IMR-90 (cell line): ENCODE data around the gene COL23A1. TPM values are rescaled to one million over a fixed set of nuclear protein-coding genes. Genes with fewer than 3 reads are reported as not detected.

ENCODE experiments used
- ATAC-seq: fragments of 200-7000 bp; cut with Tn5 transposase; 2 replicates; pipeline ENCODE4 v1.9.1; 2020; ENCODE audit warnings: low read depth, mild to moderate bottlenecking, moderate library complexity
- BruUV-seq: library from RNA; stranded (reverse); fragments of 400-500 nt; replicated peaks from 2 replicates; lab custom pipeline; 2021; lab: Mats Ljungman, UMichigan
- CTCF ChIA-PET: fragments of 300-600 bp; formaldehyde crosslinking; extraction: SDS; loops from one replicate; lab custom pipeline; 2021; ENCODE audit warnings: antibody characterized with exemption; lab: Yijun Ruan, JAX
- POLR2A ChIA-PET: fragments of 300-600 bp; sonication (Branson Sonifier 250); formaldehyde crosslinking; loops from one replicate; lab custom pipeline; 2022; ENCODE audit warnings: antibody characterized with exemption; ENCODE audit not compliant: unreplicated experiment; lab: Charles Lee
- DNase-seq: peaks from one replicate; pipeline ENCODE4 v3.0.0; 2013
- H2AFZ ChIP-seq: replicated peaks from 2 replicates; pipeline ENCODE3; 2013; ENCODE audit warnings: low read length, mild to moderate bottlenecking; ENCODE audit not compliant: poor library complexity
- H2AK5ac ChIP-seq: 2 replicates; pipeline ENCODE4 v1.6.1; 2013; ENCODE audit warnings: low read depth, low read length, inconsistent platforms
- H2AK9ac ChIP-seq: replicated peaks from 2 replicates; pipeline ENCODE3; 2013; ENCODE audit warnings: mild to moderate bottlenecking, low read depth, low read length, moderate library complexity; ENCODE audit not compliant: poor library complexity
- H2BK120ac ChIP-seq: 2 replicates; pipeline ENCODE4 v1.6.1; 2013; ENCODE audit warnings: low read depth, low read length, inconsistent platforms
- H2BK15ac ChIP-seq: 3 replicates; pipeline ENCODE4 v1.6.1; 2013; ENCODE audit warnings: low read depth, low read length, inconsistent platforms
- H2BK20ac ChIP-seq: 2 replicates; pipeline ENCODE4 v1.6.1; 2013; ENCODE audit warnings: low read depth, mild to moderate bottlenecking, inconsistent platforms, low read length, moderate library complexity
- H2BK5ac ChIP-seq: 2 replicates; pipeline ENCODE4 v1.6.1; 2013; ENCODE audit warnings: mild to moderate bottlenecking, low read depth, low read length, inconsistent platforms; ENCODE audit not compliant: poor library complexity, severe bottlenecking
- H3K14ac ChIP-seq: replicated peaks from 2 replicates; pipeline ENCODE4 v1.6.1; 2013; ENCODE audit warnings: low read depth, low read length, inconsistent platforms
- H3K18ac ChIP-seq: 2 replicates; pipeline ENCODE4 v1.6.1; 2013; ENCODE audit warnings: low read depth, low read length, control low read depth
- H3K23ac ChIP-seq: 2 replicates; pipeline ENCODE4 v1.6.1; 2013; ENCODE audit warnings: low read depth, low read length, inconsistent platforms
- H3K27ac ChIP-seq: 2 replicates; pipeline ENCODE4 v1.5.1; 2013; ENCODE audit warnings: mild to moderate bottlenecking, control low read depth, low read length; ENCODE audit not compliant: insufficient read depth
- H3K27me3 ChIP-seq: 2 replicates; pipeline ENCODE4 v1.6.1; 2013; ENCODE audit warnings: low read length; ENCODE audit not compliant: control insufficient read depth, insufficient read depth
- H3K36me3 ChIP-seq: 2 replicates; pipeline ENCODE4 v1.6.1; 2013; ENCODE audit warnings: low read length, mixed read lengths; ENCODE audit not compliant: control insufficient read depth, insufficient read depth
- H3K4ac ChIP-seq: 2 replicates; pipeline ENCODE4 v1.6.1; 2013; ENCODE audit warnings: low read depth, low read length, inconsistent platforms
- H3K4me1 ChIP-seq: 2 replicates; pipeline ENCODE4 v1.6.1; 2013; ENCODE audit warnings: low read length, mixed read lengths; ENCODE audit not compliant: control insufficient read depth, insufficient read depth
- H3K4me2 ChIP-seq: 2 replicates; pipeline ENCODE4 v1.6.1; 2013; ENCODE audit warnings: low read depth, mild to moderate bottlenecking, control low read depth, low read length, moderate library complexity
- H3K4me3 ChIP-seq: 2 replicates; pipeline ENCODE4 v1.5.1; 2013; ENCODE audit warnings: low read depth, mild to moderate bottlenecking, control low read depth, low read length, moderate library complexity; ENCODE audit not compliant: insufficient read depth
- H3K56ac ChIP-seq: 2 replicates; pipeline ENCODE4 v1.6.1; 2013; ENCODE audit warnings: low read length, inconsistent platforms; ENCODE audit not compliant: insufficient read depth; ENCODE audit errors: extremely low read depth
- H3K79me1 ChIP-seq, 2 experiments: 2 replicates each; pipeline ENCODE4 v1.6.1; 2013; ENCODE audit warnings: low read length in 2 of 2, inconsistent platforms in 1 of 2, low read depth in 1 of 2
- H3K9ac ChIP-seq: 2 replicates; pipeline ENCODE4 v1.6.1; 2013; ENCODE audit warnings: low read depth, low read length, control low read depth
- H3K9me1 ChIP-seq: 2 replicates; pipeline ENCODE4 v1.6.1; 2013; ENCODE audit warnings: low read length, inconsistent platforms; ENCODE audit not compliant: insufficient read depth
- H3K9me3 ChIP-seq: 2 replicates; pipeline ENCODE4 v1.6.1; 2013; ENCODE audit warnings: low read length; ENCODE audit not compliant: control insufficient read depth, insufficient read depth
- H4K20me1 ChIP-seq: 2 replicates; pipeline ENCODE4 v1.6.1; 2013; ENCODE audit warnings: low read length, inconsistent platforms; ENCODE audit not compliant: insufficient read depth
- H4K5ac ChIP-seq: 2 replicates; pipeline ENCODE4 v1.6.1; 2013; ENCODE audit warnings: mild to moderate bottlenecking, low read depth, low read length, control low read depth
- H4K8ac ChIP-seq, 2 experiments: 2 replicates each; pipeline ENCODE4 v1.6.1; 2013; ENCODE audit warnings: low read depth in 2 of 2, low read length in 2 of 2, control low read depth in 1 of 2, inconsistent platforms in 1 of 2
- H4K91ac ChIP-seq: 2 replicates; pipeline ENCODE4 v1.6.1; 2013; ENCODE audit warnings: low read depth, low read length, inconsistent platforms; ENCODE audit not compliant: insufficient read depth
- FOS ChIP-seq: fragments of 150-350 bp; IDR thresholded peaks from 2 replicates; pipeline ENCODE4 v1.6.1; 2016; ENCODE audit warnings: low read depth, low read length
- MAZ ChIP-seq: IDR thresholded peaks from 2 replicates; pipeline ENCODE4 v1.6.1; 2012; ENCODE audit warnings: low read depth, mild to moderate bottlenecking, low read length, improper control_type of control experiment, moderate library complexity, borderline replicate concordance
- MXI1 ChIP-seq: IDR thresholded peaks from 2 replicates; pipeline ENCODE4 v1.6.1; 2012; ENCODE audit warnings: low read depth, mild to moderate bottlenecking, low read length, moderate library complexity, borderline replicate concordance
- WGBS, 2 experiments: methylation state at CpG; one replicate each; pipeline versions ENCODE4 v1.1.5 to v1.1.7; 2013; ENCODE audit warnings: missing lambda C conversion rate in 2 of 2; ENCODE audit not compliant: insufficient read length in 1 of 2; ENCODE audit errors: extremely low coverage in 2 of 2; 5-methylcytosine and 5-hydroxymethylcytosine counted together
- dilution Hi-C: fragments of 300-500 bp; cut with HindIII; formaldehyde crosslinking; loops from one replicate; pipeline ENCODE4 v1.14.3; 2018; ENCODE audit warnings: low sequenced_read_pairs; ENCODE audit not compliant: unreplicated experiment
- in situ Hi-C: fragments of 300-500 bp; cut with MboI; formaldehyde crosslinking; loops from 3 replicates; pipeline ENCODE4 v1.14.3; 2019; ENCODE audit warnings: low sequenced_read_pairs, inconsistent platforms, mixed read lengths
- intact Hi-C: fragments of 100-400 bp; cut with micrococcal nuclease; formaldehyde crosslinking; loops from 2 replicates; pipeline ENCODE4 v1.10.0; 2022
- polyA plus RNA-seq, 3 experiments: library from polyadenylated mRNA; depleted of rRNA; stranded (reverse); fragments of >200 nt; gene quantifications; 2 replicates each; pipeline ENCODE4 v1.2.3, GENCODE V29; 2012; ENCODE audit warnings: low replicate concordance in 1 of 3
- total RNA-seq: library from RNA; depleted of rRNA; stranded (reverse); fragments of >200 nt; gene quantifications from 2 replicates; pipeline ENCODE4 v1.2.3, GENCODE V29; 2012
- TF ChIP-seq, protein P1 (sequence below): fragments of 150-350 bp; IDR thresholded peaks from 2 replicates; pipeline ENCODE4 v1.6.1; 2016; ENCODE audit warnings: low read depth, mild to moderate bottlenecking, low read length, moderate library complexity, borderline replicate concordance
- TF ChIP-seq, protein P2 (sequence below): conservative IDR thresholded peaks from 2 replicates; pipeline ENCODE4 v1.5.1; 2012; ENCODE audit warnings: mild to moderate bottlenecking, low read depth, low read length, improper control_type of control experiment

Gene COL23A1
- total and polyA plus RNA-seq, 2 of the 4 experiments (the other 2 are of a cell fraction): not detected

- H3K4me3 ChIP-seq: no peak overlapping the region
- no peak for DNase-seq
Measured at GRCh38 chr5:178298283-178298807, 291.8 kb downstream of the COL23A1 start.

More at GRCh38 chr5:178298283-178298807, 291.8 kb downstream of the COL23A1 start:
- H3K79me1 ChIP-seq: no peaks in the 10 kb centered on the region
- H4K5ac ChIP-seq: no peak overlapping the region
- intact Hi-C loops (no loop called here), dilution Hi-C loops (no loop called here), in situ Hi-C loops (loop anchor here (25.0 kb wide), 1 partner anchor 1189 kb away; no protein-coding TSS in a partner anchor)
- no peak overlapping the region for H4K8ac ChIP-seq
- H3K4me2 ChIP-seq: no peak overlapping the region
- TF ChIP-seq MXI1: no peak
- TF ChIP-seq, protein P1, sequence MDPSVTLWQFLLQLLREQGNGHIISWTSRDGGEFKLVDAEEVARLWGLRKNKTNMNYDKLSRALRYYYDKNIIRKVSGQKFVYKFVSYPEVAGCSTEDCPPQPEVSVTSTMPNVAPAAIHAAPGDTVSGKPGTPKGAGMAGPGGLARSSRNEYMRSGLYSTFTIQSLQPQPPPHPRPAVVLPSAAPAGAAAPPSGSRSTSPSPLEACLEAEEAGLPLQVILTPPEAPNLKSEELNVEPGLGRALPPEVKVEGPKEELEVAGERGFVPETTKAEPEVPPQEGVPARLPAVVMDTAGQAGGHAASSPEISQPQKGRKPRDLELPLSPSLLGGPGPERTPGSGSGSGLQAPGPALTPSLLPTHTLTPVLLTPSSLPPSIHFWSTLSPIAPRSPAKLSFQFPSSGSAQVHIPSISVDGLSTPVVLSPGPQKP: no peak
- TF ChIP-seq FOS: no peak
- TF ChIP-seq, protein P2, sequence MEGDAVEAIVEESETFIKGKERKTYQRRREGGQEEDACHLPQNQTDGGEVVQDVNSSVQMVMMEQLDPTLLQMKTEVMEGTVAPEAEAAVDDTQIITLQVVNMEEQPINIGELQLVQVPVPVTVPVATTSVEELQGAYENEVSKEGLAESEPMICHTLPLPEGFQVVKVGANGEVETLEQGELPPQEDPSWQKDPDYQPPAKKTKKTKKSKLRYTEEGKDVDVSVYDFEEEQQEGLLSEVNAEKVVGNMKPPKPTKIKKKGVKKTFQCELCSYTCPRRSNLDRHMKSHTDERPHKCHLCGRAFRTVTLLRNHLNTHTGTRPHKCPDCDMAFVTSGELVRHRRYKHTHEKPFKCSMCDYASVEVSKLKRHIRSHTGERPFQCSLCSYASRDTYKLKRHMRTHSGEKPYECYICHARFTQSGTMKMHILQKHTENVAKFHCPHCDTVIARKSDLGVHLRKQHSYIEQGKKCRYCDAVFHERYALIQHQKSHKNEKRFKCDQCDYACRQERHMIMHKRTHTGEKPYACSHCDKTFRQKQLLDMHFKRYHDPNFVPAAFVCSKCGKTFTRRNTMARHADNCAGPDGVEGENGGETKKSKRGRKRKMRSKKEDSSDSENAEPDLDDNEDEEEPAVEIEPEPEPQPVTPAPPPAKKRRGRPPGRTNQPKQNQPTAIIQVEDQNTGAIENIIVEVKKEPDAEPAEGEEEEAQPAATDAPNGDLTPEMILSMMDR: no peak
- TF ChIP-seq MAZ: no peak
- no peaks in the 10 kb centered on the region for H3K9me1 ChIP-seq
- no peaks in the 10 kb centered on the region for H3K4me1 ChIP-seq
- no peak overlapping the region for H3K18ac ChIP-seq
- no TSS peak for BruUV-seq
- H2AK9ac ChIP-seq: no peak overlapping the region
- H3K23ac ChIP-seq: no peak overlapping the region
- H3K36me3 ChIP-seq: no peaks in the 10 kb centered on the region
- no CpG with 5 or more reads among the region's 4 CpGs for WGBS, 2 experiments
- peaks cover 10% of the 10 kb centered on the region for H3K9me3 ChIP-seq
- no peaks in the 10 kb centered on the region for H4K20me1 ChIP-seq
- ChIA-PET POLR2A (no interaction called here), CTCF (no interaction called here)
- H2BK5ac ChIP-seq: no peak overlapping the region
- no peak overlapping the region for H2BK15ac ChIP-seq
- H3K27me3 ChIP-seq: no peaks in the 10 kb centered on the region
- no peak overlapping the region for H2AK5ac ChIP-seq
- ATAC-seq: no peak
- no peak overlapping the region for H3K27ac ChIP-seq
- no peak overlapping the region for H4K91ac ChIP-seq
- H2BK120ac ChIP-seq: no peak overlapping the region
- no peak overlapping the region for H3K9ac ChIP-seq
- H3K14ac ChIP-seq: no peak overlapping the region
- no peak overlapping the region for H2BK20ac ChIP-seq
- H2AFZ ChIP-seq: no peak overlapping the region
- no peak overlapping the region for H3K4ac ChIP-seq
- no peak overlapping the region for H3K56ac ChIP-seq
